GM10266 (cell line): Measurements from ENCODE around the gene SASH1.

Experiments used
- DNase-seq: peaks from one replicate; pipeline ENCODE4 v3.0.0; 2012; ENCODE audit errors: extremely low spot score
- CTCF ChIP-seq: IDR thresholded peaks from 2 replicates; pipeline ENCODE4 v1.5.1; 2012; ENCODE audit warnings: mild to moderate bottlenecking, low read depth; ENCODE audit not compliant: control insufficient read depth, insufficient read depth; ENCODE audit errors: missing control alignments

The SASH1 gene

DNA sequence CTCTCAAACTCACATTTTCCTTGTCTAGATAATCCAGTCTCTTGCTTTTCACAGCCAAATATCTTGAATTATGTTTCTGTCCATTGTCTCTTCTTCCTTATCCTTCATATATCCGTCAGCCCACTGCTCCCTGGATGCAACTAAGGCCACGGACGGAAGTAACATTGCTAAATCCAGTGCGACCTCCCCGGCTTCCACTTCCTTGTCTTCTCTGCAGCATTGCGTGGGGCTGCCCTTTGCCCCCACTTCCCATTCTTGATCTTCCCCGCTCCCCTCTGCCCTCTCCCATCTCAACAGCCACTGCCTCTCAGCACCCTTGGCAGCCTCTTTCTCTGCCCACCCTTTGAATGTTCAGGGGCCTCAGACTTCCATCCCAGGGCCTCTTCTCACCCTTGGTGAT is 213.8 kb downstream of the SASH1 start:
- no peak for DNase-seq
- TF ChIP-seq CTCF: no peak

GRCh38 chr6:148557796-148558321 is 215.2 kb downstream of the SASH1 start:
- DNase-seq: no peak
- TF ChIP-seq CTCF: no peak

DNA sequence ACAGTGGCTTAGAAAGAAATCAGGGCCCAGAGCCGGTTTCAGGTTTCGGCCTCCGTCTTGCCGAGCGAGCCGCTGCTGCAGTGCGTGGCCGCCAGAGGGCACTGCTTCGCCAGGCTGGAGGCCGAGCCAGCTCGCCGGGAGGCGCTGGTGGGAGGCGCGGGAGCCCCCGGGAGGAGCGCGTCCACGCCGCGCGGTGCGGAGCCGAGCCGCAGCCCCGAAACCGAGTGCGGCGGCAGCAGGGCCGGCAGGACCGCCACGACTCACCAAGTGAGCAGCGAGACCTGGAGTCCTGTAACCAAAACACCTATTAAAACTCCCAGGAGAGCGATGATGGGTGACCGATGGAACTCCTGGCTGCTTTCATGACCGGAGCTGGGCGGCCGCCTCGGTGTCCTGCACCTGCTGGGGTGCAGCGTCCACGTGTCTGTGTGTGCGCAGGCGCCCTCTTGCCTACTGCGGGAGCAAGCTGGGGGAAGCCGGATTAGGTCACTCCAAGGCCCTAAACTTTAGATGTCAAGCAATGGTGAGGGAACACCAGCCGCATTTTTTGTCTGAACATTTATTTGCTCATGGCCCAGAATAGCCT is 217.3 kb downstream of the SASH1 start:
- peak; percentile 83 for DNase-seq
- peak; percentile 99 for TF ChIP-seq CTCF

DNA sequence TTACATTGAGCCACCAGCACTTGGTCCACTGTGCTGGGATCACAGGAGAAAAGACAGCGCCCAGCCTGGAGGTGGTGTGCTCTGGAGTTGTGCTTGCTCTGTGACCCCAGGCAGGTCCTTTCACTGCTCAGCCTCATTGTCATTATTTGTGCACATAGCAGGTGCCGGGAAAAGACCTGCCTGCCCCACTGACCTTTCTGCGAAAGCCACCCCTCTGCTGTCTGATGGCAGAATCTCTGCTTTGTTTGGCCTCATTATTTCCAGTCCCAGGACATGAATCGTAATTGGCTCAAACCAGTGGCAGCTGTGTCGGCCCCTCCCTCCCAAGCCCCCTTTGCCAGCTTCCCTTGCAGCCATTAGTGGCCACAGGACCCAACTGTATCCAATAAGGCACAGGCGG is 219.0 kb downstream of the SASH1 start:
- DNase-seq: no peak
- no peak for TF ChIP-seq CTCF

DNA sequence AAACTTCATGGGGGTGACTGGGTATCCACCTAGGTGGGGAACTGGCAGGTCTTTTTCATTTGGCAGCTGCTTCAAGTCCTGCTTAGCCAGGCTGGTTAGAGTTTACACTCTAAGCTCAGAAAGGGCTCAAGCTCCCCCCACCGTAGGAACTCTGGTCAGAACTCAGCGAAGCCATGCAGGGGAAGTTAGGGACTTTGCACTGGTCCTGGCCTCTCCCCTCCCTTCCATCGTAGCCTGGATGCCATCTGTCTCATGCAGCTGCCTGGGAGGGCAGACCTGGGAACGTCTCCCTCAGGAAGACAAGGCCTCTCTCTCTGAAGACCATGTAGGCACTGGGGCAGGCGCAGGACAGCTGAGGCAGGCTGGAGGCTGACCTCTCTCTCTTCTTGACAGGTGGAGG is 220.4 kb downstream of the SASH1 start:
- no peak for DNase-seq
- no peak for TF ChIP-seq CTCF

GRCh38 chr6:148564494-148565035 is 221.9 kb downstream of the SASH1 start:
- no peak for DNase-seq
- no peak for TF ChIP-seq CTCF

GRCh38 chr6:148565321-148565926 is 222.8 kb downstream of the SASH1 start:
- DNase-seq: no peak
- no peak for TF ChIP-seq CTCF
